ENCODE data around the gene DLK2. TPM values are rescaled to one million over a fixed set of nuclear protein-coding genes. Genes with fewer than 3 reads are reported as not detected.

DLK2 gene
- total and polyA plus RNA-seq, 2 experiments from 2014 or later: 0.21 to 0.47 TPM

GRCh38 chr6:43495409-43495941 lies 40.1 kb upstream of the DLK2 start:
- H3K9me3 Mint-ChIP-seq: no peaks in the 10 kb centered on the region
- Histone ChIP-seq H3K4me2 (peak overlapping the region; percentile 48; the same call in 1 of the 2 replicates), H3F3A (replicated peaks; ENCODE audit: low read depth) (no peaks in the 10 kb centered on the region), H3K36me3 (ENCODE audit: insufficient read depth) (peaks cover 2% of the 10 kb centered on the region; the same call in 1 of the 2 replicates), H3K79me2 (replicated peaks; ENCODE audit: insufficient read depth) (peaks cover 31% of the 10 kb centered on the region), H3K27me3 (ENCODE audit: insufficient read depth) (no peaks in the 10 kb centered on the region), H3K4me1 (ENCODE audit: insufficient read depth) (peaks cover 16% of the 10 kb centered on the region), H3K27ac (ENCODE audit: low read depth) (peak overlapping the region; percentile 59; the same call in 1 of the 2 replicates), H3K9me2 (ENCODE audit: insufficient read depth) (no peaks in the 10 kb centered on the region), H2AFZ (no peak overlapping the region), H3K4me3 (no peak overlapping the region), H4K20me1 (replicated peaks; ENCODE audit: insufficient read depth) (peaks cover 8% of the 10 kb centered on the region)
- DNase-seq (ENCODE audit: low spot score) (no peak), ATAC-seq (peak; percentile 7; the same call in 2 of the 3 replicates)
- H3K4me1 Mint-ChIP-seq: peaks cover 29% of the 10 kb centered on the region
- H3K36me3 Mint-ChIP-seq (ENCODE audit: low read depth): peaks cover 23% of the 10 kb centered on the region
- peaks cover 6% of the 10 kb centered on the region for H3K27me3 Mint-ChIP-seq (ENCODE audit: insufficient read depth, low read depth, poor library complexity)
- TF ChIP-seq CTCF (conservative IDR thresholded peaks at IDR 0.05; ENCODE audit: low read depth in 2 of 2) (peak in 1 of 2 experiments; percentile 39; a peak in 2 of 4 replicates), ZNF331 (CRISPR knock-in tag; IDR thresholded peaks at IDR 0.05; ENCODE audit: low read depth) (no peak)
- H3K4me3 Mint-ChIP-seq: no peak overlapping the region; the same call in 2 of the 3 replicates
- peak overlapping the region; percentile 91 for H3K27ac Mint-ChIP-seq

- no peak overlapping the region for H3K4me3 Mint-ChIP-seq
- H3K36me3 Mint-ChIP-seq (ENCODE audit: low read depth): peaks cover 19% of the 10 kb centered on the region
- Histone ChIP-seq H3K4me2 (no peak overlapping the region), H3K27me3 (ENCODE audit: insufficient read depth) (no peaks in the 10 kb centered on the region), H3K4me1 (ENCODE audit: insufficient read depth) (peaks cover 16% of the 10 kb centered on the region), H3K27ac (ENCODE audit: low read depth) (no peak overlapping the region), H3K79me2 (replicated peaks; ENCODE audit: insufficient read depth) (peaks cover 31% of the 10 kb centered on the region), H3K4me3 (no peak overlapping the region), H3F3A (replicated peaks; ENCODE audit: low read depth) (no peaks in the 10 kb centered on the region), H3K9me2 (ENCODE audit: insufficient read depth) (no peaks in the 10 kb centered on the region), H3K36me3 (ENCODE audit: insufficient read depth) (peaks cover 2% of the 10 kb centered on the region; the same call in 1 of the 2 replicates), H4K20me1 (replicated peaks; ENCODE audit: insufficient read depth) (peaks cover 8% of the 10 kb centered on the region), H2AFZ (no peak overlapping the region)
- peaks cover 6% of the 10 kb centered on the region for H3K27me3 Mint-ChIP-seq (ENCODE audit: insufficient read depth, low read depth, poor library complexity)
- H3K4me1 Mint-ChIP-seq: peaks cover 34% of the 10 kb centered on the region
- H3K9me3 Mint-ChIP-seq: no peaks in the 10 kb centered on the region
- DNase-seq (ENCODE audit: low spot score) (no peak), ATAC-seq (no peak)
- H3K27ac Mint-ChIP-seq: no peak overlapping the region
- no peak for TF ChIP-seq STAT1 (IDR thresholded peaks at IDR 0.05; ENCODE audit: unreplicated experiment)
Observed at GRCh38 chr6:43494766-43495165, 39.4 kb upstream of the DLK2 start.

GRCh38 chr6:43494321-43494720 lies 39.0 kb upstream of the DLK2 start:
- Histone ChIP-seq H3K4me2 (no peak overlapping the region), H3K27me3 (ENCODE audit: insufficient read depth) (no peaks in the 10 kb centered on the region), H3F3A (replicated peaks; ENCODE audit: low read depth) (no peaks in the 10 kb centered on the region), H3K9me2 (ENCODE audit: insufficient read depth) (no peaks in the 10 kb centered on the region), H3K4me3 (no peak overlapping the region), H2AFZ (no peak overlapping the region), H3K4me1 (ENCODE audit: insufficient read depth) (peaks cover 16% of the 10 kb centered on the region), H3K79me2 (replicated peaks; ENCODE audit: insufficient read depth) (peaks cover 34% of the 10 kb centered on the region), H4K20me1 (replicated peaks; ENCODE audit: insufficient read depth) (peaks cover 7% of the 10 kb centered on the region), H3K27ac (ENCODE audit: low read depth) (no peak overlapping the region), H3K36me3 (ENCODE audit: insufficient read depth) (peaks cover under 1% of the 10 kb centered on the region; the same call in 1 of the 2 replicates)
- Mint-ChIP-seq H3K9me3 (no peaks in the 10 kb centered on the region), H3K27me3 (ENCODE audit: insufficient read depth, low read depth, poor library complexity) (peaks cover 6% of the 10 kb centered on the region), H3K4me1 (peaks cover 34% of the 10 kb centered on the region), H3K36me3 (ENCODE audit: low read depth) (peaks cover 15% of the 10 kb centered on the region), H3K4me3 (no peak overlapping the region), H3K27ac (no peak overlapping the region)
- DNase-seq (ENCODE audit: low spot score) (no peak), ATAC-seq (no peak)
- TF ChIP-seq ETS1 (IDR thresholded peaks at IDR 0.05) (no peak), REST (IDR thresholded peaks at IDR 0.05; ENCODE audit: unreplicated experiment) (no peak), CTCF (conservative IDR thresholded peaks at IDR 0.05; ENCODE audit: low read depth in 2 of 2) (no peak)

Data from GM23338 (cell line).